ENCODE results near the gene RHAG.

Gene RHAG

GRCh38 chr6:49653438-49653837 is 16.8 kb upstream of the RHAG start:
- DNase-seq, result no peak
- Histone ChIP-seq H2AFZ (ENCODE audit: low read length) (0 out of 2 replicates have a peak overlapping the region, but pooled peaks have one; percentile 20), H3K27ac (ENCODE audit: low read length) (no peak overlapping the region), H3K9me2 (replicated peaks; ENCODE audit: insufficient read depth, low read length) (no peaks in the 10 kb centered on the region), H3K36me3 (replicated peaks; ENCODE audit: insufficient read depth, low read length) (no peaks in the 10 kb centered on the region), H3F3A (ENCODE audit: insufficient read depth, low read length) (no peaks in the 10 kb centered on the region), H3K9me3 (replicated peaks; ENCODE audit: insufficient read depth, low read length) (no peaks in the 10 kb centered on the region), H3K4me1 (ENCODE audit: low read length) (no peaks in the 10 kb centered on the region), H3K4me2 (ENCODE audit: low read depth, low read length) (0 out of 2 replicates have a peak overlapping the region, but pooled peaks have one; percentile 19), H3K79me2 (ENCODE audit: low read length) (no peaks in the 10 kb centered on the region), H3K27me3 (replicated peaks; ENCODE audit: insufficient read depth, low read length) (no peaks in the 10 kb centered on the region), H3K4me3 (ENCODE audit: low read length) (no peak overlapping the region), H4K20me1 (ENCODE audit: insufficient read depth, low read length) (no peaks in the 10 kb centered on the region), H3K9ac (ENCODE audit: low read length) (no peak overlapping the region)
- TF ChIP-seq CTCF (IDR thresholded peaks at IDR 0.05; ENCODE audit: low read length) (no peak), EZH2 (optimal IDR thresholded peaks at IDR 0.05; ENCODE audit: low read depth, low read length) (no peak), EZH2phosphoT487 (IDR thresholded peaks at IDR 0.05; ENCODE audit: low read length) (no peak)

- Histone ChIP-seq H3F3A (ENCODE audit: insufficient read depth, low read length) (no peaks in the 10 kb centered on the region), H3K79me2 (ENCODE audit: low read length) (no peaks in the 10 kb centered on the region), H2AFZ (ENCODE audit: low read length) (no peak overlapping the region), H3K4me1 (ENCODE audit: low read length) (no peaks in the 10 kb centered on the region), H3K9me2 (replicated peaks; ENCODE audit: insufficient read depth, low read length) (no peaks in the 10 kb centered on the region), H3K27ac (ENCODE audit: low read length) (no peak overlapping the region), H3K36me3 (replicated peaks; ENCODE audit: insufficient read depth, low read length) (no peaks in the 10 kb centered on the region), H3K9me3 (replicated peaks; ENCODE audit: insufficient read depth, low read length) (no peaks in the 10 kb centered on the region), H3K4me2 (ENCODE audit: low read depth, low read length) (no peak overlapping the region), H3K27me3 (replicated peaks; ENCODE audit: insufficient read depth, low read length) (no peaks in the 10 kb centered on the region), H4K20me1 (ENCODE audit: insufficient read depth, low read length) (no peaks in the 10 kb centered on the region), H3K4me3 (ENCODE audit: low read length) (no peak overlapping the region), H3K9ac (ENCODE audit: low read length) (no peak overlapping the region)
- no peak for DNase-seq
- TF ChIP-seq CTCF (IDR thresholded peaks at IDR 0.05; ENCODE audit: low read length) (no peak), EZH2 (optimal IDR thresholded peaks at IDR 0.05; ENCODE audit: low read depth, low read length) (no peak), EZH2phosphoT487 (IDR thresholded peaks at IDR 0.05; ENCODE audit: low read length) (no peak)
Measured at GRCh38 chr6:49651239-49651638, 14.6 kb upstream of the RHAG start.

GRCh38 chr6:49649988-49650387 is 13.3 kb upstream of the RHAG start:
- Histone ChIP-seq H3K9ac (ENCODE audit: low read length) (no peak overlapping the region), H3K9me2 (replicated peaks; ENCODE audit: insufficient read depth, low read length) (no peaks in the 10 kb centered on the region), H3K4me2 (ENCODE audit: low read depth, low read length) (no peak overlapping the region), H3K4me3 (ENCODE audit: low read length) (no peak overlapping the region), H3K36me3 (replicated peaks; ENCODE audit: insufficient read depth, low read length) (no peaks in the 10 kb centered on the region), H3K27ac (ENCODE audit: low read length) (no peak overlapping the region), H3K9me3 (replicated peaks; ENCODE audit: insufficient read depth, low read length) (no peaks in the 10 kb centered on the region), H3F3A (ENCODE audit: insufficient read depth, low read length) (no peaks in the 10 kb centered on the region), H3K4me1 (ENCODE audit: low read length) (no peaks in the 10 kb centered on the region), H3K79me2 (ENCODE audit: low read length) (no peaks in the 10 kb centered on the region), H2AFZ (ENCODE audit: low read length) (no peak overlapping the region), H3K27me3 (replicated peaks; ENCODE audit: insufficient read depth, low read length) (no peaks in the 10 kb centered on the region), H4K20me1 (ENCODE audit: insufficient read depth, low read length) (no peaks in the 10 kb centered on the region)
- TF ChIP-seq EZH2phosphoT487 (IDR thresholded peaks at IDR 0.05; ENCODE audit: low read length), result no peak
- TF ChIP-seq EZH2 (optimal IDR thresholded peaks at IDR 0.05; ENCODE audit: low read depth, low read length), result no peak
- no peak for TF ChIP-seq CTCF (IDR thresholded peaks at IDR 0.05; ENCODE audit: low read length)
- DNase-seq, result no peak
